Activated CD4-positive, alpha-beta T cell treated with anti-CD3 and anti-CD28 coated beads, Interleukin-2, Interleukin-6, amounts not matched to agents 100 ng/mL and 50 ng/mL, durations not matched to agents 16 hours and 8 hours (primary cell): Measurements from ENCODE around the gene SH3BP2.

Experiments
- DNase-seq: peaks from one replicate; pipeline ENCODE4 v3.0.0-alpha.2; 2020

Gene SH3BP2

GRCh38 chr4:2835978-2836377 lies 43.1 kb downstream of the SH3BP2 start:
- DNase-seq, result no peak

GRCh38 chr4:2836391-2836859 lies 43.5 kb downstream of the SH3BP2 start:
- DNase-seq, result no peak

DNA sequence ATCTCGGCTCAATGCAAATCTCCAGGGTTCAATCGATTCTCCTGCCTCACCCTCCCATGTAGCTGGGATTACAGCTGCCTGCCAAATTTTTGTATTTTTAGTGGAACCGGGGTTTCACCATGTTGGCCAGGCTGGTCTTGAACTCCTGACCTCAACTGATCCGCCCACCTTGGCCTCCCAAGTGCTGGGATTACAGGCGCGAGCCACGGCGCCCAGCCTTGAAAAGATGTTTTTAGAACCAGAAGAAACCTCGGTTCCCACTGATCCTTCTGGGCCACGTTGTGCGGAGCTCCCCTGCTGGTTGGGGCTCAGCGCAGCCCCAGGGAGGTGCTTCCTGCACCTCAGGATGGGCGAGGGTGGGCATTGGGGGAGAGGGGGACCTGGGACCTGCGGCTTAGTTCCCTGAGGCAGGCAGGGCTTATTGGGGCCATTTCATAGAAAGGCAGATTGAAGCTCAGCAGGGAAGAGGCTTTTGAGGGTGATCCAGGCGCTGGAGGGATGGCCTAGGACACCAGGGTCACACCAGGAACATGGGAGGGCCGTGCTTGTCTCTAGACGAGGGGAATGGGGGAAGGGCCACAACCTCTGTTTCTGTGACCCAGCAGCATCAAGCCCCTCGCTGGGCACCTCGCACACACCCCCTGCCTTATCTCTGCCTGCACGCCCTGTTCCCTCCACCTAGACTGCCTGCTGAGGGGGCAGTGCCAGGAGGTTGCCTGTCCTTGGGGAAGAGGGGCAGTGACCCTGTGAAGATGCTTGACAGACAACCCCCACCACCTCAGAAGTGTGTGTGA lies 44.4 kb downstream of the SH3BP2 start:
- no peak for DNase-seq

DNA sequence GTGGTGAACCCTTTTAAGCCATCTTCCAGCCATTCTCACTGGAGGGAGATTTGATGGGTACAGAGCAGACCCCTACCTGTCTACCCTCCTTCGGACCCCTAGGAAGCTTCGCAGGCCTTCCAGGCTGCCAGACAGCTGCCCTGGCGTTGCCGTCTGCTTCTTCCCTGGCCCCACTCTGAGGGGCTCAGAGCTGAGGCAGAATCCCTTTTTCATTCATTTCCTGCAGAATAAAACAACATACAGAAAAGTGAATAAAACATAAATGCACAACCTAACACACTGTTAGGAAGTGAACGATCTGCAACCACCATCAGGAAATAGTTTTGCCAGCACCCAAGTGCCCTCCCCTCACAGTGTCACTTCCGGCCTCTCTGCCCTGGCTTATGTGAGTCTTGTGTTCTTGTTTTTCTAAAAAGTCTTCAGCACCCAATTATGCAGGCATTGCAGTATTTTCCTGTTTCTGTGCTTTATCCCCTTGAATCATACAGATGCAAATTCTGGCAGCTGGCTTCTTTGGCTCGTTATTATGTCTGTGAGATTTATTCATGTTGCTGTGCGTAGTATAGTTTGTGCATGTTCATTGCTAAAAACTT lies 45.1 kb downstream of the SH3BP2 start:
- peak; percentile 72 for DNase-seq

DNA sequence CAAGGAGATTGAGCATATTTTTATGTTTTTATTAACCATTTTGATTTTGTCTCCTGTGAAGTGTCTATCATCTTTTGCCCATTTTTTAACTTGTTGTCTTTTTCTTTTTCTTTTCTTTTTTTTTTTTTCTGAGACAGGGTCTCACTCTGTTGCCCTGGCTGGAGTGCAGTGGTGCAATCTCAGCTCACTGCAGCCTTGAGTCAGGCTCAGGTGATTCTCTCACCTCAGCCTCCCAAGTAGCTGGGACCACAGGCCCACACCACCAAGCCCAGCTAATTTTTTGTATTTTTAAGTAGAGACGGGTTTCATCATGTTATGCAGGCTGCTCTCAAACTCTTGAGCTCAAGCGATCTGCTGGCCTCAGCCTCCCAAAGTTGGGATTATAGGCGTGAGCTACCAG lies 46.2 kb downstream of the SH3BP2 start:
- DNase-seq, result no peak

DNA sequence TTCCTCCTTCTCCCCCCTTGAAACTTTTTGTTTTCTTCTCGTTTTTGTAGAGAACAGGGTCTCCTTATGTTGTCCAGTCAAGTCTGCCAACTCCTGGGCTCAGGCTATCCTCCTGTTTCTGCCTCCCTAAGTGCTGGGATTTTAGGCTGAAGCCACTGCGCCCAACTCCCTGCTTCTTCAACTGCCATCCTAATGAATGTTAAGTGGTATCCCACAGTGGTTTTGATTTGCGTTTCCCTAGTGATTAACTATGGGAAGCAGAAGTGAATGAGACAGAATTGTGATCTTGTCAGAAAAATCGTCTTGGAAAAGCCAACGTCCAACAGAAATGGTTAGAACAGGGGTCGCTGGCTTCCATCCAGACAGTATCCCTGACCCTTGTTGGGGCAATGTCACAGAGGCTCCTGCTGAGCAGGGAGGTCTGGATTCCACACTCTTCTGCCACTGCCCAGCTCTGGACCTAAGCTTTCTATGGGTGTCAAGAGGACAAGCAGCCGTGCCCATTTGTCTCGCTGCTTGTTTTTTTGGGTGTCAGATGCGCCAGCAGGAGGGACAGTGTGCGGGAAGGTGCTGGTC lies 49.9 kb downstream of the SH3BP2 start:
- DNase-seq, result no peak

GRCh38 chr4:2843263-2843940 lies 50.5 kb downstream of the SH3BP2 start, which contains the start of gene ADD1:
TSS of gene ADD1 (plus strand) at chr4:2843844. CDS start at chr4:2875916, 32,072 bp downstream.
- peak; percentile 96 for DNase-seq

GRCh38 chr4:2843941-2844584 lies 51.2 kb downstream of the SH3BP2 start:
- peak; percentile 25 for DNase-seq

DNA sequence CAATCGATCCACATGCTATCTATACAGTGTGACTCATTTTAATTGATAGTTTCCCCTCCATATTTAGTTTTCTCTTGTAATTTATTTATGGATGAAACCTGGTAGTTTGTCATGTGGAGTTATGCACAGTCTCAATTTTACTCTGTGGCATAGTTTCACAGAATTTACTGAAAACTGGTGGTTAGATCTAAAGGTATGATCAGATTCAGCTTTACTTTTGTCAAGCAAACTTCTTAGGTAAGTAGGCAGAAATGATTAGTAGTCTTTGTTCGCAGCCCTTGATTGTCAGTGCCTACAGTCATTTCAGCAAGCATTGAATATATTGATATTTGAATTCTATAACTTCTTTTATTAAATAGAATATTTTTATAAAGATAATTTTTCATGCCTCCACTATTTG lies 53.3 kb downstream of the SH3BP2 start:
- peak; percentile 45 for DNase-seq

DNA sequence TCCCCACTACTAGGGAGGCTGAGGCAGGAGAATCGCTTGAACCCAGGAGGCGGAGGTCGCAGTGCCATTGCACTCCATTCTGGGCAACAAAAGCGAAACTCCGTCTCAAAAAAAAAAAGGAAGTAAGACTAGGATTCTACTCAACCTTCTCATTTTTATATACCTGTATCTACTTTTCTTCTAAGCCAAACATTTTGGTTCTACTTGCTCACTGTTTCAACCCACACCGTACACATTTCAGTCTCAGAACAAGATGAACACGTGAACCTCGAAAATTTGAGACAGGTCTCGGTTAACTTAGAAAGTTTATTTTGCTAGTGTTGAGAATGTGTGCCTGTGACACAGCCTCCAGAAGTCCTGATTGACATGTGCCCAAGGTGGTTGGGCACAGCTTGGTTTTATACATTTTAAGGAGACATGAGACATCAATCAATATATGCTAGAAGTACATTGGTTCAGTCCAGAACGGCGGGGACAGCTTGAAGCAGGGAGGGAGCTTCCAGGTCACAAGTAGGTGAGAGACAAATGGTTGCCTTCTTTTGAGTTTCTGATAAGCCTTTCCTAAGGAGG lies 54.5 kb downstream of the SH3BP2 start:
- no peak for DNase-seq

DNA sequence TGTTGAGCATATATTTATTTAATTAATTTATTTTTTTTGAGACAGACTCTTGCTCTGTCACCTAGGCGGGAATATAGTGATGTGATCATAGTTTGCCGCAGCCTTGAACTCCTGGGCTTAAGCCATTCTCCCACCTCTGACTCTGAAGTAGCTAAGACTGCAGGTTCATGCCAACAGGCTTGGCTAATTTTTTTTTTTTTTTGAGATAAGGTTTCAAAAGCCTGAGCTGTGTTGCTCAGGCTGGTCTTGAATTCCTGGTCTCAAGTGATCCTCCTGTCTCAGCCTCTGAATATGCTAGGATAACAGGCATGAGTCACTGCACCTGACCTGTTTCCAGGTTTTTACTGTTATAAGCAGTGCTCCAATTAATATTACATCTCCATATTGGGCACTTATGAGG lies 55.6 kb downstream of the SH3BP2 start:
- DNase-seq, result no peak

DNA sequence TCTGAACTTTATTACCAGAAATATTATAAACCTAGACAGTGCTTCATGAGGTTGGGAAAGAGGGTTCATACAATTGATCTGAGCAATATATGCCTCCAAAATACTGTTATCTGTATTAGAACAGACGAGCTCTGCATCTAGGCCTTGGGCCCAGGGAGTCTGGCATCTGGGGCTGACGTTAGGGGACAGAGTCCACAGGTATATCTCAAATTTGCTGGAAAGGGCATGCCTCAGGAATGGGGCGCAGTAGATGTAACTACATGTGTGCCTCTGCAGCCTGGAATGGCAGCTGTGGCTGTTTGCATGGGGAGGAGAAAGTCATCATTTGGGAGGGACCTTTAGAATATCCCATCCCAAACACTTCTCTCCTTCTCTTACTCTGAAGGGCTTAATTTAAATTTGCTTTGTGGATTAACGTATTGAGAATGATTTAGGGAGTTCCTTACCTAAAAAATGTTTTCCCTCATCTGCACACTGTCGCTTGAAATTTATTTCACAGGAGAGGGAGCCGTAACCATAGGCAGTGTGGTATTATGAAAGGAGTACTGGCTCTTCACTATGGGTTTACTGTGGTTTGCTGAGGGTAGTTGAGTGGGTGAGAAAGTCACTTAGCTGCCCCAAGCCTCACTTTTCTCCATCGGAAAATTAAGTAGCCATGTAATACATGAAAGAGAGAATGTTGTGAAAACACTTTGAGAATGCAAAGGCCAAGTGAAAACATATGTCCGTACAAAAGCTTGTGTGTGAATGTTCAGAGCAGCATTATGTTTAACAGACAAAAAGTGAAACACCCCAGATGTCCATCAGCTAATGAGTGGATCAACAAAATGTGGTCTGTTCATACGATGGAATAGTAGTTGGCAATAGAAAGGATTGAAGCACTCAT lies 56.6 kb downstream of the SH3BP2 start:
- no peak for DNase-seq

- no peak for DNase-seq
Measured at GRCh38 chr4:2850966-2851798, 58.3 kb downstream of the SH3BP2 start.

- DNase-seq, result no peak
Measured at GRCh38 chr4:2852481-2852921, 59.6 kb downstream of the SH3BP2 start.

- no peak for DNase-seq
Measured at GRCh38 chr4:2855584-2855983, 62.7 kb downstream of the SH3BP2 start.

DNA sequence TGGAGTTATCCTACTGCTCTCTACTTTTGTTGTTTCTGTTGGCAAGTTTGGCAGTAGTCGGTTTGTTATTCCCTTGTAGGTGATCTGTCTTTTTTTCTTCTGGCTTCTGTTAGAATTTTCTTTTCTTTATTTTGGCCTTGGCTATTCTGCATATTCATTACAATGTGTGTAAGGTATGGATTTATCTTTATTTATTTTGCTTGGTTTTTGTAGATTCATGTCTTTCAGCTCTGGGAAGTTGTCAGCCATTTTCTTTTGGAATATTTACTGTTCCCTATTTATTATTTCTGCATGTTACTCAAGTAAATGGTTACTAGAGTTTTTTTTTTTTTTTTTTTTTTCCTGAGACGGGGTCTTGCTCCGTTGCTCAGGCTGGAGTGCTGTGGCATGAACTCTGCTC lies 63.4 kb downstream of the SH3BP2 start:
- no peak for DNase-seq

DNA sequence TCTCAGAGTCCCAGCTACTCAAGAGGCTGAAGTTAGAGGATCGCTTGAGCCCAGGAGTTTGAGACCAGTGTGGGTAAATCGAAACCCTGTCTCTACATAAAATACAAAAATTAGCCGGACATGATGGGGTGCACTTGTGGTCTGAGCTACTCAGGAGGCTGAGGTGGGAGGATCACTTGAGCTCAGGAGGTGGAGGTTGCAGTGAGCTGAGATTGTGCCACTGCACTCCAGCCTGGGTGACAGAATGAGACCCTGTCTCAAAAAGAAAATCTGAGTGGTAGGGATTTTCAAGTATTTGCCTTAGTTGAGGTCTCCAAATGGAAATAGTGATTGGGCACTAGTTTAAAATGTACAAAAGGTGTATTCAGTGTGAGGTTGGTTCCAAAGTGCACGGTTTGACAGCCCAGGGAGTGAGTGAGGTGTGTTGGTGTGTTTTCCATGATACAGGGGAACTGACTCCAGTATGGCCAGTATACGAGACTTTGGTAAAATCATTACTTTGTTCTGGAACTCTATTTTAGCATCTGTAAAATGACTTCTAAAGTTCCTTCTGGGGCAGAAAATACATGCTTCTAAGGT lies 64.6 kb downstream of the SH3BP2 start:
- DNase-seq, result no peak

- no peak for DNase-seq
Measured at GRCh38 chr4:2858451-2859217, 65.7 kb downstream of the SH3BP2 start.

DNA sequence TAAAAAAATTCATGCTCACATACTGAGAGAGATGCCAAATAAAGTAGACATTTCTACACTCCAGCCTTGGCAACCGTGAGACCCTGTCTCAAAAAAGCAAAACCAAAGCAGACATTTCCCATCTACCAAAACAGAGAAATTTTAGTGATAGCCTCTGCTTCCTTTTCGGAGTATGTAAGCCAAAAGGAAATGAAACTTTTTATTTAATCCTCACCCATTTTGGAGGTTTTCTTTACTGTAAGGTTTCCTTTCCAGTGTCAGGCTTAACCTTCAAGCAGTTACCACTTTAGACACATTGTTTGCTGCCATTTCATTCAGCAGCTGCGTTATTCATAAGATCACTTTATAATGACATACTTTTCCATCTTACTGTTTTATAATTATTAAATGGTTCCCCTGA lies 66.6 kb downstream of the SH3BP2 start:
- DNase-seq, result no peak
